Effector memory CD8-positive, alpha-beta T cell (primary cell): ENCODE results near the gene CADM2.
"Not testable (repeated sequence)": the region's sequence is repeated elsewhere in the genome, so short reads cannot be mapped to it uniquely, and the experiment has no call there.

Source experiments
- ATAC-seq: fragments of 150-1000 bp; cut with Tn5 transposase; replicated peaks from 2 replicates; pipeline ENCODE4 v1.10.0; 2021; ENCODE audit warnings: mild to moderate bottlenecking, moderate library complexity
- DNase-seq, 3 experiments: peaks; one replicate each; pipeline ENCODE4 v3.0.0; 2021
- H3K27ac Mint-ChIP-seq, 2 donors: one replicate each; pipeline ENCODE4 v1.8.0; 2022; ENCODE audit warnings: mild to moderate bottlenecking in 2 of 2, mixed read lengths in 2 of 2, moderate library complexity in 2 of 2
- H3K27me3 Mint-ChIP-seq, 2 donors: one replicate each; pipeline ENCODE4 v1.8.0; 2022; ENCODE audit warnings: mixed read lengths in 2 of 2
- H3K36me3 Mint-ChIP-seq: one replicate; pipeline ENCODE4 v1.8.0; 2022; ENCODE audit warnings: mild to moderate bottlenecking, moderate library complexity, mixed read lengths; ENCODE audit not compliant: insufficient read depth
- H3K4me1 Mint-ChIP-seq, 2 donors: one replicate each; pipeline ENCODE4 v1.8.0; 2022; ENCODE audit warnings: low read depth in 2 of 2, mixed read lengths in 2 of 2
- H3K4me3 Mint-ChIP-seq, 2 donors: one replicate each; pipeline ENCODE4 v1.8.0; 2022; ENCODE audit warnings: mild to moderate bottlenecking in 2 of 2, mixed read lengths in 2 of 2, moderate library complexity in 2 of 2
- H3K9me3 Mint-ChIP-seq, 2 donors: one replicate each; pipeline ENCODE4 v1.8.0; 2022; ENCODE audit warnings: mixed read lengths in 2 of 2

The CADM2 gene

GRCh38 chr3:85507052-85507451, 548.3 kb downstream of the CADM2 start:
- H3K36me3 Mint-ChIP-seq, DNase-seq, H3K27me3 Mint-ChIP-seq, ATAC-seq, H3K4me3 Mint-ChIP-seq, H3K9me3 Mint-ChIP-seq, H3K27ac Mint-ChIP-seq, H3K4me1 Mint-ChIP-seq: not testable (repeated sequence)

GRCh38 chr3:85508659-85509058, 549.9 kb downstream of the CADM2 start:
- no peaks in the 10 kb centered on the region for H3K36me3 Mint-ChIP-seq
- no peak overlapping the region for H3K27ac Mint-ChIP-seq
- ATAC-seq (no peak), DNase-seq (no peak)
- no peak overlapping the region for H3K4me3 Mint-ChIP-seq
- no peaks in the 10 kb centered on the region for H3K4me1 Mint-ChIP-seq
- peaks cover 0 to 4% of the 10 kb centered on the region in 2 donors for H3K9me3 Mint-ChIP-seq
- no peaks in the 10 kb centered on the region for H3K27me3 Mint-ChIP-seq

GRCh38 chr3:85516146-85516545, 557.4 kb downstream of the CADM2 start:
- Mint-ChIP-seq H3K27me3 (no peaks in the 10 kb centered on the region), H3K9me3 (peaks cover 0 to 4% of the 10 kb centered on the region in 2 donors), H3K27ac (no peak overlapping the region), H3K4me3 (no peak overlapping the region), H3K4me1 (no peaks in the 10 kb centered on the region), H3K36me3 (peaks cover 3% of the 10 kb centered on the region)
- no peak for DNase-seq
- no peak for ATAC-seq

- DNase-seq (no peak), ATAC-seq (no peak)
- Mint-ChIP-seq H3K4me3 (no peak overlapping the region), H3K27me3 (no peaks in the 10 kb centered on the region), H3K36me3 (no peaks in the 10 kb centered on the region), H3K4me1 (no peaks in the 10 kb centered on the region), H3K9me3 (peaks cover 4 to 18% of the 10 kb centered on the region in 2 donors), H3K27ac (no peak overlapping the region)
These were observed 565.3 kb downstream of the CADM2 start for GRCh38 chr3:85524104-85524503.

GRCh38 chr3:85525264-85525663, 566.5 kb downstream of the CADM2 start:
- Mint-ChIP-seq H3K27me3 (no peaks in the 10 kb centered on the region), H3K9me3 (peaks cover 6 to 23% of the 10 kb centered on the region in 2 donors), H3K27ac (no peak overlapping the region), H3K36me3 (no peaks in the 10 kb centered on the region), H3K4me1 (no peaks in the 10 kb centered on the region), H3K4me3 (no peak overlapping the region)
- DNase-seq (no peak), ATAC-seq (no peak)

GRCh38 chr3:85533586-85533985, 574.8 kb downstream of the CADM2 start:
- Mint-ChIP-seq H3K4me3 (no peak overlapping the region), H3K9me3 (peaks cover 11 to 13% of the 10 kb centered on the region in 2 donors), H3K27ac (no peak overlapping the region), H3K4me1 (no peaks in the 10 kb centered on the region), H3K36me3 (no peaks in the 10 kb centered on the region), H3K27me3 (no peaks in the 10 kb centered on the region)
- ATAC-seq (no peak), DNase-seq (no peak)

GRCh38 chr3:85535517-85535916, 576.7 kb downstream of the CADM2 start:
- Mint-ChIP-seq H3K9me3 (peaks cover 7 to 9% of the 10 kb centered on the region in 2 donors), H3K27me3 (no peaks in the 10 kb centered on the region), H3K4me1 (no peaks in the 10 kb centered on the region), H3K27ac (no peak overlapping the region), H3K4me3 (no peak overlapping the region), H3K36me3 (no peaks in the 10 kb centered on the region)
- ATAC-seq = no peak
- no peak for DNase-seq

- DNase-seq (no peak), ATAC-seq (no peak)
- no peaks in the 10 kb centered on the region for H3K27me3 Mint-ChIP-seq
- no peaks in the 10 kb centered on the region for H3K36me3 Mint-ChIP-seq
- peaks cover 3 to 7% of the 10 kb centered on the region in 2 donors for H3K9me3 Mint-ChIP-seq
- H3K4me3 Mint-ChIP-seq = no peak overlapping the region
- no peak overlapping the region for H3K27ac Mint-ChIP-seq
- no peaks in the 10 kb centered on the region for H3K4me1 Mint-ChIP-seq
These were observed 580.4 kb downstream of the CADM2 start for GRCh38 chr3:85539232-85539631.

- H3K4me1 Mint-ChIP-seq = no peaks in the 10 kb centered on the region
- ATAC-seq (no peak), DNase-seq (no peak)
- H3K27ac Mint-ChIP-seq = no peak overlapping the region
- no peaks in the 10 kb centered on the region for H3K36me3 Mint-ChIP-seq
- no peaks in the 10 kb centered on the region for H3K27me3 Mint-ChIP-seq
- peaks cover 0 to 2% of the 10 kb centered on the region in 2 donors for H3K9me3 Mint-ChIP-seq
- no peak overlapping the region for H3K4me3 Mint-ChIP-seq
These were observed 595.4 kb downstream of the CADM2 start for GRCh38 chr3:85554153-85554552.

GRCh38 chr3:85560088-85560785, 601.4 kb downstream of the CADM2 start:
- no peak overlapping the region for H3K4me3 Mint-ChIP-seq
- no peaks in the 10 kb centered on the region for H3K4me1 Mint-ChIP-seq
- H3K36me3 Mint-ChIP-seq = no peaks in the 10 kb centered on the region
- ATAC-seq (no peak), DNase-seq (no peak)
- no peaks in the 10 kb centered on the region for H3K27me3 Mint-ChIP-seq
- no peak overlapping the region for H3K27ac Mint-ChIP-seq
- peaks cover 0 to 4% of the 10 kb centered on the region in 2 donors for H3K9me3 Mint-ChIP-seq

GRCh38 chr3:85567071-85567676, 608.4 kb downstream of the CADM2 start:
- Mint-ChIP-seq H3K27ac (no peak overlapping the region), H3K9me3 (peaks cover 0 to 2% of the 10 kb centered on the region in 2 donors), H3K27me3 (no peaks in the 10 kb centered on the region), H3K4me1 (no peaks in the 10 kb centered on the region), H3K4me3 (no peak overlapping the region), H3K36me3 (no peaks in the 10 kb centered on the region)
- no peak for DNase-seq
- no peak for ATAC-seq

- no peaks in the 10 kb centered on the region for H3K4me1 Mint-ChIP-seq
- H3K27ac Mint-ChIP-seq = no peak overlapping the region
- ATAC-seq = no peak
- H3K4me3 Mint-ChIP-seq = no peak overlapping the region
- H3K27me3 Mint-ChIP-seq = no peaks in the 10 kb centered on the region
- H3K9me3 Mint-ChIP-seq = peaks cover 0 to 5% of the 10 kb centered on the region in 2 donors
- H3K36me3 Mint-ChIP-seq = no peaks in the 10 kb centered on the region
- no peak for DNase-seq
These were observed 612.0 kb downstream of the CADM2 start for GRCh38 chr3:85570819-85571218.

GRCh38 chr3:85571835-85572234, 613.0 kb downstream of the CADM2 start:
- Mint-ChIP-seq H3K4me1 (no peaks in the 10 kb centered on the region), H3K27me3 (no peaks in the 10 kb centered on the region), H3K9me3 (peaks cover 0 to 5% of the 10 kb centered on the region in 2 donors), H3K36me3 (no peaks in the 10 kb centered on the region), H3K4me3 (no peak overlapping the region), H3K27ac (no peak overlapping the region)
- ATAC-seq (no peak), DNase-seq (no peak)

- no peak overlapping the region for H3K27ac Mint-ChIP-seq
- H3K4me1 Mint-ChIP-seq = no peaks in the 10 kb centered on the region
- H3K4me3 Mint-ChIP-seq = no peak overlapping the region
- H3K9me3 Mint-ChIP-seq = peaks cover 0 to 4% of the 10 kb centered on the region in 2 donors
- DNase-seq (no peak), ATAC-seq (no peak)
- no peaks in the 10 kb centered on the region for H3K36me3 Mint-ChIP-seq
- no peaks in the 10 kb centered on the region for H3K27me3 Mint-ChIP-seq
These were observed 613.6 kb downstream of the CADM2 start for GRCh38 chr3:85572426-85572825.
